ENCODE data around the gene OAT. TPM values are rescaled to one million over a fixed set of nuclear protein-coding genes. Genes with fewer than 3 reads are reported as not detected.

Gene OAT
- polyA plus RNA-seq, 1 experiment: 112 TPM

DNA sequence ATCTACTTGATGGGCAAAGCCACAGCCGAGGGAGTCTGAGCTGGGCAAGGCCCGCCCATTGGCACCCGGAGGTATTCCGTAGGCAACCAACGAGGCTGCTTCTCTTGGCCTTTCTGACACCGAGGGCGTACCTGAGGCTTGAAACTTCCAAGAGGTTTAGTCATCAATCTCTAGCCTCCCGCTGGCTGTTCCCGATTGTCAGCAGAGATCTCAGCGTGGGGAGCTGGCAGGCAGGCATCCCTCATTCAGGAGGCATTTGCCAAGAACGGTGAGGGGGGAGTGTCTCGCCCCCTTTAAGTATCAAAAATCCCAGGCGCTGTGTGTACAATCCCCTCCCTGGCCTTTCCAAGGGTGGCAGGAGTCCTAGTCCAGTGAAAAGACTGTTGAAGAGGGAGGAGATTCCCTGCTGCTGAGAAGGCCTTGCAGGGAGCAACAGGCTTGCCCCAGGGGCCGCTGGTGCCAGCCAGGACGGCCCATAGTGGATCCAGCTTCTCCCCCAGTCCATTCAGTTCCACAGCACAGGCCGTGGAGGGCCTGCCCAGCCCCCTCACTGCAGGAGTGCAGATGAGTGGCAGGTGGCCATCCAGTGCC is 39.7 kb downstream of the OAT start:
- DNase-seq (ENCODE audit: low read depth): no peak
- Histone ChIP-seq H3K36me3 (ENCODE audit: control insufficient read depth, insufficient read depth, low read length) (no peaks in the 10 kb centered on the region), H3K27me3 (ENCODE audit: control insufficient read depth, insufficient read depth, low read length) (peaks cover 3% of the 10 kb centered on the region; the same call in 1 of the 2 replicates), H3K4me3 (ENCODE audit: low read depth, low read length) (no peak overlapping the region)
- TF ChIP-seq, protein P1, sequence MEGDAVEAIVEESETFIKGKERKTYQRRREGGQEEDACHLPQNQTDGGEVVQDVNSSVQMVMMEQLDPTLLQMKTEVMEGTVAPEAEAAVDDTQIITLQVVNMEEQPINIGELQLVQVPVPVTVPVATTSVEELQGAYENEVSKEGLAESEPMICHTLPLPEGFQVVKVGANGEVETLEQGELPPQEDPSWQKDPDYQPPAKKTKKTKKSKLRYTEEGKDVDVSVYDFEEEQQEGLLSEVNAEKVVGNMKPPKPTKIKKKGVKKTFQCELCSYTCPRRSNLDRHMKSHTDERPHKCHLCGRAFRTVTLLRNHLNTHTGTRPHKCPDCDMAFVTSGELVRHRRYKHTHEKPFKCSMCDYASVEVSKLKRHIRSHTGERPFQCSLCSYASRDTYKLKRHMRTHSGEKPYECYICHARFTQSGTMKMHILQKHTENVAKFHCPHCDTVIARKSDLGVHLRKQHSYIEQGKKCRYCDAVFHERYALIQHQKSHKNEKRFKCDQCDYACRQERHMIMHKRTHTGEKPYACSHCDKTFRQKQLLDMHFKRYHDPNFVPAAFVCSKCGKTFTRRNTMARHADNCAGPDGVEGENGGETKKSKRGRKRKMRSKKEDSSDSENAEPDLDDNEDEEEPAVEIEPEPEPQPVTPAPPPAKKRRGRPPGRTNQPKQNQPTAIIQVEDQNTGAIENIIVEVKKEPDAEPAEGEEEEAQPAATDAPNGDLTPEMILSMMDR (IDR thresholded peaks at IDR 0.05; ENCODE audit: insufficient read depth, low read depth, low read length): no peak
- POLR2A ChIA-PET: no interaction called here
- CTCF ChIA-PET: interaction anchor here (2.6 to 3.1 kb wide), 2 partner anchors 10 to 384 kb away, joined by 10 to 15 read pairs; no protein-coding TSS in a partner anchor

DNA sequence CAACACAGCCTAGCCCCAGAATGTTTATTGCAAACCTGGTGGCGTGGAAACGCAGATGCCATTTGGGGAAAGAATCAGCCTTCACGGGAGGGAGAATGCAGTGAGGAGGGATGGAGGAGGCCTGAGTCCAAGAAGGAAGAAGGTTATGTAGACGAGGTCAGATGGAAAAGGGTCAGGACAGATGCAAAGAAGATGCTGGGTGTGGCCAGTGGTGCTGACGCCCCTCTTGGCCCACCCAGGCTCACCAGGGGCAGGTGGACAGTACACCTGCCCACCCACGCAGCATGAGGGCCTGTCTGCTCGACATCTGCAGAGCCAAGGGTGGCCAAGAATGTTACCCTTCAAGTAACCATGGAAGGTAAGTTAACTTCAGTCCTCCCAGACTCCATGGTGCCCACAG is 40.5 kb downstream of the OAT start:
- POLR2A ChIA-PET: no interaction called here
- Histone ChIP-seq H3K27me3 (ENCODE audit: control insufficient read depth, insufficient read depth, low read length) (peaks cover 3% of the 10 kb centered on the region; the same call in 1 of the 2 replicates), H3K36me3 (ENCODE audit: control insufficient read depth, insufficient read depth, low read length) (no peaks in the 10 kb centered on the region), H3K4me3 (ENCODE audit: low read depth, low read length) (no peak overlapping the region)
- CTCF ChIA-PET: interaction anchor here (2.6 to 3.1 kb wide), 2 partner anchors 11 to 383 kb away, joined by 10 to 15 read pairs; no protein-coding TSS in a partner anchor
- TF ChIP-seq, protein P1 (IDR thresholded peaks at IDR 0.05; ENCODE audit: insufficient read depth, low read depth, low read length): no peak
- DNase-seq (ENCODE audit: low read depth): no peak

DNA sequence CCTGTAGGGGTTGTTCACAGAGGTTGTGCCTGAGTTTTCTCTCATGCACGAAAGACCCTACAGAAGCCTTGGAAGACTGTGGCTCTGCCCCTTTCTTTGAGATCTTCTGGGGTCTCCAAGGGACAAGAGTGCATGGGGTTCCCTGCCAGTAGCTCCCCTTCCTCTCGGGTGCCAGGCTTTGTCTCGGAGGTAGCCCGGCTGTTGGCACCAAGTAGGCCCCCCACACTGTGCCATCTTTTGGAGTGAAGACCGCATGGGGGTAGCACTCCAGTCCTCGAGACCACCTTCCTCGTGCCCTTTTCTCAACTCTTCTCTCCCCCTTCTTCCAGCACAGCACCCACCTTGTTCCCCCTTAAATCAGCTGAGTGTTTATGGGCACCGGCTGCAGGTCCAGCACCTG is 41.6 kb downstream of the OAT start:
- Histone ChIP-seq H3K36me3 (ENCODE audit: control insufficient read depth, insufficient read depth, low read length) (no peaks in the 10 kb centered on the region), H3K4me3 (ENCODE audit: low read depth, low read length) (no peak overlapping the region), H3K27me3 (ENCODE audit: control insufficient read depth, insufficient read depth, low read length) (peaks cover 6% of the 10 kb centered on the region)
- POLR2A ChIA-PET: no interaction called here
- no peak for DNase-seq (ENCODE audit: low read depth)
- TF ChIP-seq, protein P1 (IDR thresholded peaks at IDR 0.05; ENCODE audit: insufficient read depth, low read depth, low read length): no peak
- CTCF ChIA-PET: no interaction called here

DNA sequence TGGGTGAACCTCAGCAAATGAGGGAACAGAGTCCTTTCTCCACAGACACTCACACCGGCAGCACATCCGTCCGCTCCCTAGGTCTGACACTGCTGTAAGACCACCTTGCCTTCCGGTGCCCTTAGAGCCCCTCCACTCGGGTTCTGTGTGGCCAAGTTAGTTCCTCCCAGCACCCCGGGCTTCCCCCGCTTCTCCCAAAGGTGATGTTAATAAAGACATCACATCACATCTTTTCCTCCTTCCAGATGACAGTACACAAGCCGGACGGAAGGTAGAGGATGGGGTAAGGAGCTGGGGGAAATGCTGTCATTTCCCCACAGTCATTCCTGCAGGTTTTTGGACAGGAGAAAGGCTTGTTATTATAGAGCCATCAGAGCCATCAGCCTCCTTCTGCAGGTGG is 42.3 kb downstream of the OAT start:
- TF ChIP-seq, protein P1 (IDR thresholded peaks at IDR 0.05; ENCODE audit: insufficient read depth, low read depth, low read length): no peak
- Histone ChIP-seq H3K36me3 (ENCODE audit: control insufficient read depth, insufficient read depth, low read length) (no peaks in the 10 kb centered on the region), H3K4me3 (ENCODE audit: low read depth, low read length) (no peak overlapping the region), H3K27me3 (ENCODE audit: control insufficient read depth, insufficient read depth, low read length) (peaks cover 6% of the 10 kb centered on the region)
- ChIA-PET CTCF (interaction anchor here (0.6 kb wide), 1 partner anchor 46 kb away, joined by 3 read pairs; no protein-coding TSS in a partner anchor), POLR2A (no interaction called here)
- DNase-seq (ENCODE audit: low read depth): no peak

DNA sequence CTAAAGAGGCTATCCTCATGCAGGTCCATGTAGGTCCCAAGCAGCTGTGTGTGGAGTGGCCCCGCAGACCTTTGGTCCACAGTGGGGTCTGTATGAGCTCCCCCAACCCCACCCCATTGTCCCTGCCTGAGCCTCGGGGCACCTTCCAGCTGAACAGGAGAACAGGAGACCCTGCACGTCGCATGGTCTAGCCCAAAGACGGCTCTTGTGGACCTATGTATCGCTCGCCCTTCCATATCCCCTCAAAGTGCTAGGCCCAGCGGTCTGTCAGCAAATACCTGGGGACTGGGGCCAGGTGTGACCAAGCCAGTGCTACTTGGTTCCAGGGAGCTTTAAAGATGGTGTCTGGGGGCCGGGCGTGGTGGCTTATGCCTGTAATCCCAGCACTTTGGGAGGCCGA is 43.0 kb downstream of the OAT start:
- TF ChIP-seq, protein P1 (IDR thresholded peaks at IDR 0.05; ENCODE audit: insufficient read depth, low read depth, low read length): no peak
- POLR2A ChIA-PET: no interaction called here
- Histone ChIP-seq H3K4me3 (ENCODE audit: low read depth, low read length) (no peak overlapping the region), H3K27me3 (ENCODE audit: control insufficient read depth, insufficient read depth, low read length) (peaks cover 6% of the 10 kb centered on the region), H3K36me3 (ENCODE audit: control insufficient read depth, insufficient read depth, low read length) (no peaks in the 10 kb centered on the region)
- CTCF ChIA-PET: interaction anchor here (0.6 kb wide), 1 partner anchor 47 kb away, joined by 3 read pairs; no protein-coding TSS in a partner anchor
- DNase-seq (ENCODE audit: low read depth): no peak
